ENCODE data around the gene CST7. TPM values are rescaled to one million over a fixed set of nuclear protein-coding genes. Genes with fewer than 3 reads are reported as not detected.

CST7 gene
- total RNA-seq, 1 donor from 2014 or later = not detected

DNA sequence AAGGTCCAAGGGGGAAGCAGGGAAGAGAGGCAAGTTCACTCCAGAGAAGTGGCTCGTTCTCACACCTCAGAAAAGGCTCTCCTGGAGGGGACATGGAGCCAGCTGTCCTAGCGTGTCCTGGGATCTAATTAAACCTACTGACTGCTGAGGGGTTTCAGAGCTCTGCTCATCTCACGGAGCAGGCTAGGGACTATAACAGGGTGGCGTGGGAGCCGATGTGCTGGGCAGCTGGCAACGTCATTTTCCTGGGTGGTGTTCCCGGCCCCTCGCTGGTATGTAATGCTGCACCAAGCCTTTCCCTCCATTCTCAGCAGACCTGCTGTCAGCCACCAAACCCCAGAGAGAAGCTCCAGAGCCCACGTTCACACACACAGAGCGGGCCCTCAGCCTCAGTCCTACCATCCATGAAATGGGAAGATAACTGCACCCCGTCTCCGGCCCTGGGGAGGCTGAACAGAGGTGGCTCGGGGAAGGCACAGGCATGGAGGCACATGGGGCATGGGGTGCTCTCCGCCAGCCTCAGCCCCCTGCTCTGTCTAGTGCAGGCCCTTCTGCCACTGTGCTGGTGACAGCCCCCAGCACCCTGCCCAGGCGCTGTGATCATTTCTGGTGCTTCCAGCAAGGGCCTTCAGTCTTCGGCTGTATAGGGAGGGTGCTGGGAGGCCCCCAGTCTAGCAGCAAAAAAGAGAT, 1.9 kb downstream of the CST7 start:
- peaks cover 20% of the 10 kb centered on the region for H3K9me3 Mint-ChIP-seq (ENCODE audit: unreplicated experiment)
- no peak overlapping the region for H3K27ac Mint-ChIP-seq (ENCODE audit: unreplicated experiment)
- H3K27me3 Mint-ChIP-seq (ENCODE audit: unreplicated experiment) = peaks cover 6% of the 10 kb centered on the region
- H3K36me3 Mint-ChIP-seq (ENCODE audit: unreplicated experiment) = no peaks in the 10 kb centered on the region
- H3K4me1 Mint-ChIP-seq (ENCODE audit: unreplicated experiment) = no peaks in the 10 kb centered on the region
- DNase-seq (ENCODE audit: extremely low spot score, unreplicated experiment) = peak; percentile 78
- TF ChIP-seq, protein P1, sequence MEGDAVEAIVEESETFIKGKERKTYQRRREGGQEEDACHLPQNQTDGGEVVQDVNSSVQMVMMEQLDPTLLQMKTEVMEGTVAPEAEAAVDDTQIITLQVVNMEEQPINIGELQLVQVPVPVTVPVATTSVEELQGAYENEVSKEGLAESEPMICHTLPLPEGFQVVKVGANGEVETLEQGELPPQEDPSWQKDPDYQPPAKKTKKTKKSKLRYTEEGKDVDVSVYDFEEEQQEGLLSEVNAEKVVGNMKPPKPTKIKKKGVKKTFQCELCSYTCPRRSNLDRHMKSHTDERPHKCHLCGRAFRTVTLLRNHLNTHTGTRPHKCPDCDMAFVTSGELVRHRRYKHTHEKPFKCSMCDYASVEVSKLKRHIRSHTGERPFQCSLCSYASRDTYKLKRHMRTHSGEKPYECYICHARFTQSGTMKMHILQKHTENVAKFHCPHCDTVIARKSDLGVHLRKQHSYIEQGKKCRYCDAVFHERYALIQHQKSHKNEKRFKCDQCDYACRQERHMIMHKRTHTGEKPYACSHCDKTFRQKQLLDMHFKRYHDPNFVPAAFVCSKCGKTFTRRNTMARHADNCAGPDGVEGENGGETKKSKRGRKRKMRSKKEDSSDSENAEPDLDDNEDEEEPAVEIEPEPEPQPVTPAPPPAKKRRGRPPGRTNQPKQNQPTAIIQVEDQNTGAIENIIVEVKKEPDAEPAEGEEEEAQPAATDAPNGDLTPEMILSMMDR (IDR thresholded peaks at IDR 0.05) = no peak
- no peak overlapping the region for H3K4me3 Mint-ChIP-seq (ENCODE audit: unreplicated experiment)

DNA sequence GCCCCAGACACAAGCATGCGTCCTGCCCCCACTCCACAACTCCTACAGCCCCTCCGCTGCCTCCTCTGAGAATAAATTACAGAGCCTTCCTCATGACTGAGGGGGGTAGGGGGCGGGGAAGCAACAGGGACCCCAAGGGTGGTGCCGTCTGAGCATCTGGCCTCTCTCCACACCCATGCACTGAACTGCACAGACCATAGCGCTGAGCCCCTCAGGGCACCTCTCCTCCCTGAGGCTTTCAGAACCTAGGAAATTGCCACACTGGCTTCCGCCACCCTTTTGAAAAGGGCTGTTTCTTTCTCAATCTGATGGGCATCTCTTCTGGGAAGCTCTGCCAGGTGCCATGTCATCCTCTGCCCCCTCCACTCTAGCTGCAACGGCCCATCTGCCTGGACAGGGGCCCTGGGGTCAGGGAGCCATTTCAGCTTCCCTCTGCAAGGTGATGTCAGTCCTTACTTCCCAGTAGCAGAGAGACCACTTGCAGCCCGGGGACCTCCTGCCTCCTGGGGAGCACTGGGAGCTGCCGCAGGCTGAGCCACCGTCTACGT, 2.5 kb downstream of the CST7 start:
- peak; percentile 74 for DNase-seq (ENCODE audit: extremely low spot score, unreplicated experiment)

GRCh38 chr20:24952376-24953208, 3.5 kb downstream of the CST7 start:
- Mint-ChIP-seq H3K27me3 (ENCODE audit: unreplicated experiment) (peaks cover 4% of the 10 kb centered on the region), H3K4me1 (ENCODE audit: unreplicated experiment) (no peaks in the 10 kb centered on the region), H3K4me3 (ENCODE audit: unreplicated experiment) (no peak overlapping the region), H3K36me3 (ENCODE audit: unreplicated experiment) (no peaks in the 10 kb centered on the region), H3K27ac (ENCODE audit: unreplicated experiment) (no peak overlapping the region), H3K9me3 (ENCODE audit: unreplicated experiment) (peaks cover 5% of the 10 kb centered on the region)
- peak; percentile 83 for DNase-seq (ENCODE audit: extremely low spot score, unreplicated experiment)
- TF ChIP-seq, protein P1 (IDR thresholded peaks at IDR 0.05) = no peak

More for the DNA sequence above, 2.5 kb downstream of the CST7 start:
- TF ChIP-seq, protein P1 (IDR thresholded peaks at IDR 0.05) = no peak
- Mint-ChIP-seq H3K27me3 (ENCODE audit: unreplicated experiment) (peaks cover 6% of the 10 kb centered on the region), H3K27ac (ENCODE audit: unreplicated experiment) (no peak overlapping the region), H3K36me3 (ENCODE audit: unreplicated experiment) (no peaks in the 10 kb centered on the region), H3K4me1 (ENCODE audit: unreplicated experiment) (no peaks in the 10 kb centered on the region), H3K4me3 (ENCODE audit: unreplicated experiment) (no peak overlapping the region), H3K9me3 (ENCODE audit: unreplicated experiment) (peaks cover 15% of the 10 kb centered on the region)

DNA sequence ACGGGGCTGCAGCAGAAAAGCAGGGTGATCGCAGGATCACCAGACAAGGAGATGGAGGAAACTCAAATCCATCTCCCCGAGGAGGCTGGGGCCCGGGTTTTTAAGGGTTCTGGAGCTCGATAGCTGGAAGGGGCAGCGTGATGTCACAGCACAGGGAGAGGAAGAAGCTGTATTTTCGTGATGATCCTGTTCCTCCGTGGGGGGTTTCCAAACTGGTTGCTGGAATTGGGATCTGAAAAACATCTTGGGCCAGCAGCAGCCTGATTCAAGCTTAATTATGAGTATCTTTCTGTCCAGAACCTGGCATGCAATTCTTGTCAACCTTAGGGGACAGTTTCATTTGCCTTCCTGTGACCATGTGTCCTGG, 4.1 kb downstream of the CST7 start:
- H3K36me3 Mint-ChIP-seq (ENCODE audit: unreplicated experiment) = no peaks in the 10 kb centered on the region
- H3K4me3 Mint-ChIP-seq (ENCODE audit: unreplicated experiment) = no peak overlapping the region
- H3K4me1 Mint-ChIP-seq (ENCODE audit: unreplicated experiment) = no peaks in the 10 kb centered on the region
- no peak overlapping the region for H3K27ac Mint-ChIP-seq (ENCODE audit: unreplicated experiment)
- TF ChIP-seq, protein P1 (IDR thresholded peaks at IDR 0.05) = no peak
- no peaks in the 10 kb centered on the region for H3K27me3 Mint-ChIP-seq (ENCODE audit: unreplicated experiment)
- no peaks in the 10 kb centered on the region for H3K9me3 Mint-ChIP-seq (ENCODE audit: unreplicated experiment)
- DNase-seq (ENCODE audit: extremely low spot score, unreplicated experiment) = no peak

- H3K36me3 Mint-ChIP-seq (ENCODE audit: unreplicated experiment) = no peaks in the 10 kb centered on the region
- H3K4me3 Mint-ChIP-seq (ENCODE audit: unreplicated experiment) = no peak overlapping the region
- no peaks in the 10 kb centered on the region for H3K9me3 Mint-ChIP-seq (ENCODE audit: unreplicated experiment)
- H3K4me1 Mint-ChIP-seq (ENCODE audit: unreplicated experiment) = no peaks in the 10 kb centered on the region
- DNase-seq (ENCODE audit: extremely low spot score, unreplicated experiment) = peak; percentile 82
- TF ChIP-seq, protein P1 (IDR thresholded peaks at IDR 0.05) = no peak
- no peak overlapping the region for H3K27ac Mint-ChIP-seq (ENCODE audit: unreplicated experiment)
- H3K27me3 Mint-ChIP-seq (ENCODE audit: unreplicated experiment) = no peaks in the 10 kb centered on the region
Observed at GRCh38 chr20:24953621-24954133, 4.6 kb downstream of the CST7 start.
